ENCODE measurements around the gene LRCH1. TPM values are rescaled to one million over a fixed set of nuclear protein-coding genes. Genes with fewer than 3 reads are reported as not detected.

LRCH1 gene
- total RNA-seq, 2 experiments from 2014 or later = 17.4 to 18.2 TPM

- ChIA-PET POLR2A (no interaction called here), CTCF (interaction anchor here (1.0 to 1.2 kb wide), 2 partner anchors 9 to 11 kb away, joined by 3 read pairs; no protein-coding TSS in a partner anchor)
- Mint-ChIP-seq H3K36me3 (ENCODE audit: low read depth) (peaks cover 15% of the 10 kb centered on the region), H3K27ac (no peak overlapping the region), H3K9me3 (no peaks in the 10 kb centered on the region), H3K4me3 (no peak overlapping the region), H3K4me1 (peaks cover 63% of the 10 kb centered on the region), H3K27me3 (no peaks in the 10 kb centered on the region)
- DNase-seq = no peak
These were observed 111.2 kb downstream of the LRCH1 start for GRCh38 chr13:46664195-46664594.

- DNase-seq = no peak
- POLR2A ChIA-PET = interaction anchor here (0.7 kb wide), 1 partner anchor 150 kb away, joined by 3 read pairs; no protein-coding TSS in a partner anchor
- Mint-ChIP-seq H3K27me3 (no peaks in the 10 kb centered on the region), H3K4me1 (peaks cover 62% of the 10 kb centered on the region), H3K27ac (peak overlapping the region; percentile 77), H3K36me3 (ENCODE audit: low read depth) (peaks cover 16% of the 10 kb centered on the region), H3K4me3 (peak overlapping the region; percentile 1), H3K9me3 (no peaks in the 10 kb centered on the region)
- CTCF ChIA-PET = interaction anchor here (1.9 kb wide), 1 partner anchor 10 kb away, joined by 7 read pairs; no protein-coding TSS in a partner anchor
These were observed 112.3 kb downstream of the LRCH1 start for GRCh38 chr13:46665248-46665632.

- no peak for DNase-seq
These were observed 112.9 kb downstream of the LRCH1 start for GRCh38 chr13:46665633-46666482.

GRCh38 chr13:46666727-46667456 is 113.9 kb downstream of the LRCH1 start:
- Mint-ChIP-seq H3K4me3 (peak overlapping the region; percentile 49), H3K27ac (peak overlapping the region; percentile 58), H3K9me3 (no peaks in the 10 kb centered on the region), H3K36me3 (ENCODE audit: low read depth) (peaks cover 20% of the 10 kb centered on the region), H3K27me3 (no peaks in the 10 kb centered on the region), H3K4me1 (peaks cover 60% of the 10 kb centered on the region)
- ChIA-PET POLR2A (interaction anchor here (0.6 kb wide), 1 partner anchor 58 kb away, joined by 4 read pairs; no protein-coding TSS in a partner anchor), CTCF (interaction anchor here (0.6 to 1.9 kb wide), 4 partner anchors 8 to 173 kb away, joined by 3 to 7 read pairs (median 4); no protein-coding TSS in a partner anchor)
- DNase-seq = no peak

More at GRCh38 chr13:46665633-46666482, 112.9 kb downstream of the LRCH1 start:
- Mint-ChIP-seq H3K4me1 (peaks cover 59% of the 10 kb centered on the region), H3K9me3 (no peaks in the 10 kb centered on the region), H3K4me3 (peak overlapping the region; percentile 1), H3K27ac (peak overlapping the region; percentile 77), H3K36me3 (ENCODE audit: low read depth) (peaks cover 17% of the 10 kb centered on the region), H3K27me3 (no peaks in the 10 kb centered on the region)
- ChIA-PET POLR2A (interaction anchor here (0.7 kb wide), 1 partner anchor 150 kb away, joined by 3 read pairs; no protein-coding TSS in a partner anchor), CTCF (interaction anchor here (0.6 to 1.9 kb wide), 4 partner anchors 10 to 172 kb away, joined by 3 to 7 read pairs (median 4); no protein-coding TSS in a partner anchor)

- Mint-ChIP-seq H3K4me1 (peaks cover 55% of the 10 kb centered on the region), H3K36me3 (ENCODE audit: low read depth) (peaks cover 23% of the 10 kb centered on the region), H3K9me3 (no peaks in the 10 kb centered on the region), H3K27ac (peak overlapping the region; percentile 88), H3K27me3 (no peaks in the 10 kb centered on the region), H3K4me3 (peak overlapping the region; percentile 79)
- POLR2A ChIA-PET = no interaction called here
- CTCF ChIA-PET = interaction anchor here (1.4 to 2.2 kb wide), 2 partner anchors 13 to 17 kb away, joined by 4 to 8 read pairs; no protein-coding TSS in a partner anchor
- DNase-seq = peak; percentile 46
These were observed 114.8 kb downstream of the LRCH1 start for GRCh38 chr13:46667687-46668281.

GRCh38 chr13:46668302-46668720 is 115.3 kb downstream of the LRCH1 start:
- H3K4me3 Mint-ChIP-seq = peak overlapping the region; percentile 79
- peaks cover 54% of the 10 kb centered on the region for H3K4me1 Mint-ChIP-seq
- H3K9me3 Mint-ChIP-seq = no peaks in the 10 kb centered on the region
- peak overlapping the region; percentile 88 for H3K27ac Mint-ChIP-seq
- CTCF ChIA-PET = interaction anchor here (1.2 to 2.2 kb wide), 2 partner anchors 13 to 181 kb away, joined by 4 to 8 read pairs; no protein-coding TSS in a partner anchor
- H3K27me3 Mint-ChIP-seq = no peaks in the 10 kb centered on the region
- POLR2A ChIA-PET = interaction anchor here (1.5 kb wide), 1 partner anchor 11 kb away, joined by 4 read pairs; no protein-coding TSS in a partner anchor
- peak; percentile 14 for DNase-seq
- H3K36me3 Mint-ChIP-seq (ENCODE audit: low read depth) = peaks cover 23% of the 10 kb centered on the region

- POLR2A ChIA-PET = interaction anchor here (1.5 kb wide), 1 partner anchor 10 kb away, joined by 4 read pairs; no protein-coding TSS in a partner anchor
- peaks cover 53% of the 10 kb centered on the region for H3K4me1 Mint-ChIP-seq
- peaks cover 23% of the 10 kb centered on the region for H3K36me3 Mint-ChIP-seq (ENCODE audit: low read depth)
- CTCF ChIA-PET = interaction anchor here (0.9 to 2.2 kb wide), 3 partner anchors 12 to 182 kb away, joined by 3 to 8 read pairs (median 4); no protein-coding TSS in a partner anchor
- H3K4me3 Mint-ChIP-seq = peak overlapping the region; percentile 39
- H3K9me3 Mint-ChIP-seq = no peaks in the 10 kb centered on the region
- H3K27ac Mint-ChIP-seq = peak overlapping the region; percentile 89
- no peaks in the 10 kb centered on the region for H3K27me3 Mint-ChIP-seq
- DNase-seq = no peak
These were observed 116.1 kb downstream of the LRCH1 start for GRCh38 chr13:46668931-46669525.

GRCh38 chr13:46672338-46673090 is 119.5 kb downstream of the LRCH1 start:
- Mint-ChIP-seq H3K9me3 (no peaks in the 10 kb centered on the region), H3K4me3 (no peak overlapping the region), H3K4me1 (peaks cover 40% of the 10 kb centered on the region), H3K27me3 (no peaks in the 10 kb centered on the region), H3K36me3 (ENCODE audit: low read depth) (peaks cover 28% of the 10 kb centered on the region), H3K27ac (no peak overlapping the region)
- CTCF ChIA-PET = no interaction called here
- no peak for DNase-seq
- POLR2A ChIA-PET = no interaction called here

- ChIA-PET POLR2A (interaction anchor here (0.6 kb wide), 1 partner anchor 18 kb away, joined by 4 read pairs; no protein-coding TSS in a partner anchor), CTCF (interaction anchor here (2.5 kb wide), 1 partner anchor 9 kb away, joined by 7 read pairs; no protein-coding TSS in a partner anchor)
- no peaks in the 10 kb centered on the region for H3K27me3 Mint-ChIP-seq
- H3K9me3 Mint-ChIP-seq = no peaks in the 10 kb centered on the region
- H3K27ac Mint-ChIP-seq = no peak overlapping the region
- DNase-seq = no peak
- H3K36me3 Mint-ChIP-seq (ENCODE audit: low read depth) = peaks cover 20% of the 10 kb centered on the region
- H3K4me1 Mint-ChIP-seq = peaks cover 28% of the 10 kb centered on the region
- H3K4me3 Mint-ChIP-seq = no peak overlapping the region
These were observed 122.0 kb downstream of the LRCH1 start for GRCh38 chr13:46675016-46675415.

- Mint-ChIP-seq H3K36me3 (ENCODE audit: low read depth) (peaks cover 10% of the 10 kb centered on the region), H3K9me3 (no peaks in the 10 kb centered on the region), H3K4me1 (peaks cover 23% of the 10 kb centered on the region), H3K27ac (no peak overlapping the region), H3K27me3 (no peaks in the 10 kb centered on the region), H3K4me3 (no peak overlapping the region)
- ChIA-PET CTCF (interaction anchor here (1.1 to 2.5 kb wide), 2 partner anchors 10 to 25 kb away, joined by 3 to 7 read pairs; no protein-coding TSS in a partner anchor), POLR2A (no interaction called here)
- no peak for DNase-seq
These were observed 123.4 kb downstream of the LRCH1 start for GRCh38 chr13:46676378-46676725.

- no peaks in the 10 kb centered on the region for H3K9me3 Mint-ChIP-seq
- H3K27me3 Mint-ChIP-seq = no peaks in the 10 kb centered on the region
- ChIA-PET CTCF (interaction anchor here (1.3 to 2.1 kb wide), 2 partner anchors 11 to 13 kb away, joined by 4 to 8 read pairs; no protein-coding TSS in a partner anchor), POLR2A (interaction anchor here (1.9 kb wide), 1 partner anchor 11 kb away, joined by 4 read pairs; no protein-coding TSS in a partner anchor)
- no peak overlapping the region for H3K4me3 Mint-ChIP-seq
- peaks cover 19% of the 10 kb centered on the region for H3K36me3 Mint-ChIP-seq (ENCODE audit: low read depth)
- peaks cover 32% of the 10 kb centered on the region for H3K4me1 Mint-ChIP-seq
- DNase-seq = peak; percentile 65
- H3K27ac Mint-ChIP-seq = no peak overlapping the region
These were observed 126.6 kb downstream of the LRCH1 start for GRCh38 chr13:46679369-46680120.
